HUDEP-2 (cell line): ENCODE data around the gene CDH4.
A peak's percentile ranks its signal among the peaks of the same experiment; 100 is the strongest.

Experiments used
- DNase-seq, 76 experiments: peaks; one replicate each; lab custom pipeline; 2025; ENCODE audit not compliant: unreplicated experiment in 76 of 76; lab: John Stamatoyannopoulos, UW

CDH4 gene

GRCh38 chr20:61924211-61924857 is 672.3 kb downstream of the CDH4 start:
- DNase-seq, result no peak

DNA sequence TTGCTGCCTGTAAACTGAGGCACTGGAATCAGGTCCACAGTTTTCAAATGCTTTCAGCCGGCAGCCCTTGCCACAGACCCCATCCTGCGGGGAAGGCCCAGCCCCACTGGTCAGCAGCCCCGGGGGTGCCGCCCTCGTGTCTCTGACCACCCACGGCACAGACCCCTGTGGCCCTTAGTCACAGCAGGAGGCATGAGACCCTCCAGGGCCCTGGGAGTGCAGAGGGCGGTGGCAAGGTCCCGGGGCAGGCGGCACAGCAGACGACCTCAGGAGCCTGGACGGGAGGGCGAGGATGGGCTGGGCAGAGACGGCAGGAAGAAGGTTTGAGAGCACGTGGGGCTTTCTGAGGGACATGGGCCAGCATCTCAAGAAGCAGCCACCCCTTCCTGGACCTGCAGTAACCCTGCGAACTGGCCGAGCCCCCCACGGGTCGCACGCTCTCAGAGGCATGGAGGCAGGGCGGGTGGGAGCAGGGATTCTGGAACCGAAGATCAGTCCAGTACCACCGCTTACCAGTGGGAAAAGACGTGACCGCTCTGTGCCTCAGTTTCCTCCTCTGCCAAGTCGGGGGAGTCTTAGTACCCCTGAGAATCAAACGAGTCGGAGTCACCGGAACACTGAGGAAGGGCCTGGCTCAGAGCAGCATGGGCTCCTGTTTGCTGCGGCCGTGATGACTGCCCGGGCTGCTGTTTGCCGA is 672.9 kb downstream of the CDH4 start:
- no peak for DNase-seq

- peak in 71 of 76 experiments; percentile 10 to 88 (median 60) for DNase-seq
Measured at GRCh38 chr20:61925555-61926252, 673.6 kb downstream of the CDH4 start.

- no peak for DNase-seq
Measured at GRCh38 chr20:61926253-61926613, 674.2 kb downstream of the CDH4 start.

- DNase-seq, result no peak
Measured at GRCh38 chr20:61926796-61927192, 674.7 kb downstream of the CDH4 start.

GRCh38 chr20:61927193-61927825 is 675.2 kb downstream of the CDH4 start:
- DNase-seq, result no peak

- no peak for DNase-seq
Measured at GRCh38 chr20:61927826-61928541, 675.9 kb downstream of the CDH4 start.

GRCh38 chr20:61929561-61929960 is 677.5 kb downstream of the CDH4 start:
- DNase-seq, result no peak

DNA sequence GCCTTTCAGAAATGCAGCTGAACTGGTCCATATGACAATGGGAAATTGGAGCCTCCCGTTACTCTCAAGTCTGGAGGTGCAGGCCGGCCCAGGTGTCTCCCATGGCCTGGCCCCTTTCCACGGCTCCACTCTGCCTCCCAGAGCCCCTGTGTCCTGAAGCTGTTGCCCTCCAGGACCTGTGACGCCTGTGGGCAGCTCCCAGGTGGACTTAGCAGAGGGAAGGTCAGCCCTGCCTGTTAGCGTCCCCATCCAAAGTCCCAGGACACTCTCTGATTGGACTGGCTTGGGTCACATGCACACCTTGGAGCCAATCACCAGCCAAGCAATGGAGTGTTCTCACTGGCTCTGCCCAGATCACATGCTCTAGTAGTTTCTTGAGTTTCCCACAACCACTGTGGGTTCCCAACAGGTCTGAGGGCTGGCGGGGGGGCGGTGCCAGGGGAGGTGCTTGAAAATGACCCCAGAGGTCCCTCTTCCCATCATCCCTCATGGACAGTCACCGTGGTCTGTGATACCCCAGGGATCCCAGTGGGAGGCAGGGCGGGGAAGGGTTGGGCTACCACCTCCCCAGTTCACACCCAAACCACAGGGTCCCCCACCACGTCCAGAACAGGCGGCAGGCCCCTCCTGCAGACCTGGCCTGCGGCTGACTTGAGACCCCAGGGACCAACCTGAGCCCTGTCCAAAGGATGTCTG is 678.1 kb downstream of the CDH4 start:
- no peak for DNase-seq

GRCh38 chr20:61930776-61931475 is 678.9 kb downstream of the CDH4 start:
- DNase-seq, result no peak

- DNase-seq, result no peak
Measured at GRCh38 chr20:61931476-61932198, 679.6 kb downstream of the CDH4 start.

DNA sequence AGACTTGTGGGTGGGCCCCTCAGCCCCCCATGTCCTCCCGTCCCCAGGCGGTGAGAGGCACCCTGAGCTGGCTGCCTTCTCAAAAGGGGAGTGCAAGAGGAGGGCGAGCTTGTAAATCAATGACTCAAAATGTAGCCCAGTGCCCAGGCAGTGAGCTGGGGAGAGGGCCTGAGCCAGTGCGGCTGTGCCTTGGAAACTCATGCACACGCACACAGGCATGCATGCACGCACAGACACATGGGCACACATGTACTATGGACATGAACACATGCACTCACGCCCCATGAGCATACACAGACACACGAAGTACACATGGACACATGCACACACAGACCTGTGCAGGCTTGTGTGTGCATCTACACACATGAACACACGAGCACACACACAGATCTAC is 680.1 kb downstream of the CDH4 start:
- no peak for DNase-seq

- no peak for DNase-seq
Measured at GRCh38 chr20:61932711-61933480, 680.8 kb downstream of the CDH4 start.

DNA sequence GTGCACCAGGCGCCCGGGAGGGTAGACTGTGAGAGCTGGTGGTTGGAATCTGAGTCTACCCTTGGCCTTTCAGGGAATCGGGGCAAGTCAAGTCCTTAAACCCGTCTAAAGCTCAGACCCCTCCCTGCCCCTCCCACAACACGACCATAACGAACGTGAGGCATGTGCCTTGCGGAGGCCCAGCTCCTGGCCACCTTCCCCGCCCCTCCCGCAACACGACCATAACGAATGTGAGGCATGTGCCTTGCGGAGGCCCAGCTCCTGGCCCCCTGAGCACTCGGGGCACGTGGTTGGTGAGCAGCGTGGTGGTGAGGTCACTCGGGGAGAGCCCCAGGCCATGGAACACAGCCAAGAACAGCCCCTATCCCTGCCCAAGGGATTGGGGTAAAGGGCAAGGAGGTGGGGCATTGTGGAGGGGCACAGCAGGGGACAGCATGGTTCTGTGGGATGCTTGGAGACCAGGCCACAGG is 681.5 kb downstream of the CDH4 start:
- DNase-seq, result no peak

- no peak for DNase-seq
Measured at GRCh38 chr20:61933951-61934715, 682.1 kb downstream of the CDH4 start.

GRCh38 chr20:61934716-61935530 is 682.9 kb downstream of the CDH4 start:
- DNase-seq, result no peak
